Measurements from ENCODE around the gene KMT5B.

The KMT5B gene

GRCh38 chr11:68163691-68164090 lies 49.4 kb downstream of the KMT5B start:
- DNase-seq (ENCODE audit: low spot score): no peak
- in situ Hi-C loops (cut with MboI; ENCODE audit: low pct_unique_long_range_greater_than_20kb, low sequenced_read_pairs, unreplicated experiment): no loop called here
- no peak for TF ChIP-seq CTCF (IDR thresholded peaks at IDR 0.05; ENCODE audit: extremely low read depth, insufficient read depth, missing control alignments)

- no peak for TF ChIP-seq CTCF (IDR thresholded peaks at IDR 0.05; ENCODE audit: extremely low read depth, insufficient read depth, missing control alignments)
- no peak for DNase-seq (ENCODE audit: low spot score)
- in situ Hi-C loops (cut with MboI; ENCODE audit: low pct_unique_long_range_greater_than_20kb, low sequenced_read_pairs, unreplicated experiment): no loop called here
These were observed 52.9 kb downstream of the KMT5B start for GRCh38 chr11:68160100-68160695.

- TF ChIP-seq CTCF (IDR thresholded peaks at IDR 0.05; ENCODE audit: extremely low read depth, insufficient read depth, missing control alignments): no peak
- in situ Hi-C loops (cut with MboI; ENCODE audit: low pct_unique_long_range_greater_than_20kb, low sequenced_read_pairs, unreplicated experiment): no loop called here
- no peak for DNase-seq (ENCODE audit: low spot score)
These were observed 53.4 kb downstream of the KMT5B start for GRCh38 chr11:68159665-68160064.

DNA sequence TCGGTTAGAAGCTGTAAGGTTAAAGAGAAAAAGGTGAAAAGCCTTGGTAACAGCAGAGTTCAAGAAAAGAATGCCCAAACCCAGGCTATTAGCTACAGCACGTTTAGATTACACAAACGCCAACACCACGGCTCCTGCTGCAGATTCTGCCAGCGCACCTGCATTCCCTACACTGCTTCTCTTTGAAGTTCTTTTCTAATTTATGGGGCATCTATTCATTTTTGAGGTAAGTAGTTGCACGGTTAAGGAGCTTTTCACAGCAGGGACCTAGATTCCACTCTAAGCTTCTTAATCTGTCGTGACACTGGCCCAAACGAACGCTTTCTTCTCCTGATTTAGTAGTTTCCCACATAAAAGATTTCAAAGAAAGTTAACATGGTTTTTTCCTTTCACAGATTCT lies 53.9 kb downstream of the KMT5B start:
- no peak for TF ChIP-seq CTCF (IDR thresholded peaks at IDR 0.05; ENCODE audit: extremely low read depth, insufficient read depth, missing control alignments)
- no peak for DNase-seq (ENCODE audit: low spot score)
- in situ Hi-C loops (cut with MboI; ENCODE audit: low pct_unique_long_range_greater_than_20kb, low sequenced_read_pairs, unreplicated experiment): no loop called here

DNA sequence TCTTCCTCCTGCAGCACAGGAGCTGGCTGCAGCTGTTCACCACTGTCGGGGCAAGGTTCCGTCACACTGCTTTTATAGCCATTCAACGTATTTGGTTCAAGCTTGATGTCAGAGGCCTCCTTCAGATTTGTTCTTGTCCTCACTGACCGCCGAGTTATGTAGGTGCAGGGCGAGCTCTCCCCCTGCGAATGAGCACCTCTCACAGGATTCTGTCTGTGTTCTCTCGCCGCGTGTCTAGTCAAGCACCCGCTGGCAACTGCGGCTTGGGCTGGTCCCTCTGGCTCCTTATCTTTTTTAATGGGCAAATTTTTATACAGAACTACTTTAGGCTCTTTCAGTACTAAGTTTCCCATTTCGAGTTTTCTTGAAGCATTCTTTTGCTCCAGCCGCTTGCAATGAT lies 54.5 kb downstream of the KMT5B start:
- no peak for DNase-seq (ENCODE audit: low spot score)
- in situ Hi-C loops (cut with MboI; ENCODE audit: low pct_unique_long_range_greater_than_20kb, low sequenced_read_pairs, unreplicated experiment): no loop called here
- TF ChIP-seq CTCF (IDR thresholded peaks at IDR 0.05; ENCODE audit: extremely low read depth, insufficient read depth, missing control alignments): no peak

DNA sequence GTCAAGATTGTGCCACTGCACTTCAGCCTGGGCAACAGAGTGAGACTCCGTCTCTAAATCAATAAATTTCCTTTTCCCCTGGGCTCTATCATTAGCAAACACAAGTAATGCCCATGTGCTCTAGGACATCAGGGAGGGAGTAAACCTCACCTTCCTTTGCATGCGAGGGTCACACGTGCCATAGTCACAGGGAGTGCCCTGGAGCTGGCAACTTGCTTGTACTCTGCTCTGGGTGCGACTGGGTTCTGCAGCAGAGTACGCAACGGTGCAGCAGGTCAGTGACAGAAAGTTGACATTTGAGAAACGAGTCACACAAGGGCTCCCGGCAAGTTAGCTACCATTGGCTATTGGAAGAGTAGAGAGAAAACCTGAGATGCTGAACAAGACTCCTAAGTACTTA lies 59.4 kb downstream of the KMT5B start:
- in situ Hi-C loops (cut with MboI; ENCODE audit: low pct_unique_long_range_greater_than_20kb, low sequenced_read_pairs, unreplicated experiment): no loop called here
- TF ChIP-seq CTCF (IDR thresholded peaks at IDR 0.05; ENCODE audit: extremely low read depth, insufficient read depth, missing control alignments): no peak
- no peak for DNase-seq (ENCODE audit: low spot score)

DNA sequence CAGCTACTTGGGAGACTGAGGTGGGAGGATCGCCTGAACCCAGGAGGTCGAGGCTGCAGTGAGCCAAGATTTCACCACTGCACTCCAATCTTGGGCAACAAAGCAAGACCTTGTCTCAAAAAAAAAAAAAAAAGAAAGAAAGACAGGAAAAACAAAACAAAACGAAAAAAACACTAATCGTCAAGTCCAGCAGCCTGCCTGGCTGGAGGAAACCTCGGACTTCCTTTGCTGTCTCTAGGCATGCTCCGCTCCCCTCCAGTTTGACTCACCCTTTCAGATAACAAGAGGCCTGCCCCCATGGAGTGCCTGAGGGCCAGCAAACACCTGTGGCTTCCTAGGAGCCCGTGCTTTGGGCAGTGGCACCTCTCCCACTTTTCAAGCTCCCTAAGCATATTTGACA lies 63.1 kb downstream of the KMT5B start:
- no peak for DNase-seq (ENCODE audit: low spot score)
- TF ChIP-seq CTCF (IDR thresholded peaks at IDR 0.05; ENCODE audit: extremely low read depth, insufficient read depth, missing control alignments): no peak
- in situ Hi-C loops (cut with MboI; ENCODE audit: low pct_unique_long_range_greater_than_20kb, low sequenced_read_pairs, unreplicated experiment): no loop called here
